Measurements from ENCODE around the gene MTARC1. TPM values are rescaled to one million over a fixed set of nuclear protein-coding genes. Genes with fewer than 3 reads are reported as not detected.
A peak's percentile ranks its signal among the peaks of the same experiment; 100 is the strongest.

Gene MTARC1
- total RNA-seq, 4 donors from 2014 or later: 0.29 to 6.8 (median 5.1) TPM

- no peaks in the 10 kb centered on the region for H3K36me3 ChIP-seq
- no peak overlapping the region for H3K4me3 ChIP-seq
- no peak overlapping the region for H3K27ac ChIP-seq
- intact Hi-C loops (cut with DNase I; ENCODE audit: low total_unique reads): no loop called here
- no peaks in the 10 kb centered on the region for H3K4me1 ChIP-seq
- TF ChIP-seq POLR2A (IDR thresholded peaks at IDR 0.05): no peak
- TF ChIP-seq, protein P1, sequence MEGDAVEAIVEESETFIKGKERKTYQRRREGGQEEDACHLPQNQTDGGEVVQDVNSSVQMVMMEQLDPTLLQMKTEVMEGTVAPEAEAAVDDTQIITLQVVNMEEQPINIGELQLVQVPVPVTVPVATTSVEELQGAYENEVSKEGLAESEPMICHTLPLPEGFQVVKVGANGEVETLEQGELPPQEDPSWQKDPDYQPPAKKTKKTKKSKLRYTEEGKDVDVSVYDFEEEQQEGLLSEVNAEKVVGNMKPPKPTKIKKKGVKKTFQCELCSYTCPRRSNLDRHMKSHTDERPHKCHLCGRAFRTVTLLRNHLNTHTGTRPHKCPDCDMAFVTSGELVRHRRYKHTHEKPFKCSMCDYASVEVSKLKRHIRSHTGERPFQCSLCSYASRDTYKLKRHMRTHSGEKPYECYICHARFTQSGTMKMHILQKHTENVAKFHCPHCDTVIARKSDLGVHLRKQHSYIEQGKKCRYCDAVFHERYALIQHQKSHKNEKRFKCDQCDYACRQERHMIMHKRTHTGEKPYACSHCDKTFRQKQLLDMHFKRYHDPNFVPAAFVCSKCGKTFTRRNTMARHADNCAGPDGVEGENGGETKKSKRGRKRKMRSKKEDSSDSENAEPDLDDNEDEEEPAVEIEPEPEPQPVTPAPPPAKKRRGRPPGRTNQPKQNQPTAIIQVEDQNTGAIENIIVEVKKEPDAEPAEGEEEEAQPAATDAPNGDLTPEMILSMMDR (IDR thresholded peaks at IDR 0.05): no peak
- no peaks in the 10 kb centered on the region for H3K9me3 ChIP-seq
- no peak for DNase-seq
- H3K27me3 ChIP-seq: no peaks in the 10 kb centered on the region
Observed at GRCh38 chr1:220769205-220769604, 17.5 kb upstream of the MTARC1 start.

DNA sequence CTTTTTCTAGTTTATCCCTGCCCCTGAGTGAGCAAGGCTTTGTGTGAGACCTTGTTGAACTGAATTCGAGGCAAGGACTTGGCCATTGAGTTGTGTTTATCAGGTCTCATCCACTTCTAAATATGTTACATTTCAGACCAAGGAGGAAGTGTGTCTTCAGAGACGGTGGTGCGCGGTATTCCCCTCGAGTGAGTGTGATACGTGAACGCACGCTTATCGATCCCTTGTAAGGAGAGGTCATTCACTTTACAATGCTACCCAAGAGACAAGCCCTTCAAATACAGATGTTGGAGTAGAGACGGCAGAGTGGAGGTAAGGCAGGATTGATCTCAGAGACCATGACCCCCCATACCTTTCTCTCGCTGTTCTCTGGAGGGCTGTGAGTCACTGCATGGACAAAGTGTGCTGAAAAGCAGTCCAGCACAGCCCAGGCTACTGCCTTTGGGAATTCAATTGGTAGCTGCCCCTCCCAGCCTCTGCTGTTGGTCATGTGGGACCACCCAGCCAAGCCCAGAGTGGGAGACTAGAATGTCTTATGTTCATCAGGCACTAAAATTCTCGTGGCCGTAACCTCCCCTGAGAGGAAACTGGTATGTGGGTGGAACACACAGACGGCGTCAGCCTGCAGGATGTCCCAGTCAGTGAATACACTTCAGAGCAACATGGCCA lies 16.3 kb upstream of the MTARC1 start:
- no peaks in the 10 kb centered on the region for H3K9me3 ChIP-seq
- no peak overlapping the region for H3K4me3 ChIP-seq
- H3K27ac ChIP-seq: no peak overlapping the region
- H3K36me3 ChIP-seq: no peaks in the 10 kb centered on the region
- H3K27me3 ChIP-seq: no peaks in the 10 kb centered on the region
- TF ChIP-seq, protein P1 (IDR thresholded peaks at IDR 0.05): no peak
- no peak for TF ChIP-seq POLR2A (IDR thresholded peaks at IDR 0.05)
- intact Hi-C loops (cut with DNase I; ENCODE audit: low total_unique reads): no loop called here
- no peak for DNase-seq
- no peaks in the 10 kb centered on the region for H3K4me1 ChIP-seq

- H3K4me1 ChIP-seq: no peaks in the 10 kb centered on the region
- TF ChIP-seq POLR2A (IDR thresholded peaks at IDR 0.05): no peak
- TF ChIP-seq, protein P1 (IDR thresholded peaks at IDR 0.05): no peak
Observed at GRCh38 chr1:220772846-220773245, 13.9 kb upstream of the MTARC1 start.

GRCh38 chr1:220775240-220775853 lies 11.4 kb upstream of the MTARC1 start:
- TF ChIP-seq, protein P1 (IDR thresholded peaks at IDR 0.05): peak in 3 of 4 experiments; percentile 32 to 48 (median 42)
- no peak for TF ChIP-seq POLR2A (IDR thresholded peaks at IDR 0.05)
- Histone ChIP-seq H3K4me1 (no peaks in the 10 kb centered on the region), H3K4me3 (no peak overlapping the region), H3K27me3 (no peaks in the 10 kb centered on the region), H3K27ac (no peak overlapping the region), H3K9me3 (no peaks in the 10 kb centered on the region), H3K36me3 (no peaks in the 10 kb centered on the region)
- intact Hi-C loops (cut with DNase I; ENCODE audit: low total_unique reads): no loop called here
- no peak for DNase-seq

More at GRCh38 chr1:220772846-220773245, 13.9 kb upstream of the MTARC1 start:
- Histone ChIP-seq H3K27me3 (no peaks in the 10 kb centered on the region), H3K27ac (no peak overlapping the region), H3K4me3 (no peak overlapping the region), H3K36me3 (no peaks in the 10 kb centered on the region), H3K9me3 (no peaks in the 10 kb centered on the region)
- DNase-seq: no peak
- intact Hi-C loops (cut with DNase I; ENCODE audit: low total_unique reads): no loop called here

DNA sequence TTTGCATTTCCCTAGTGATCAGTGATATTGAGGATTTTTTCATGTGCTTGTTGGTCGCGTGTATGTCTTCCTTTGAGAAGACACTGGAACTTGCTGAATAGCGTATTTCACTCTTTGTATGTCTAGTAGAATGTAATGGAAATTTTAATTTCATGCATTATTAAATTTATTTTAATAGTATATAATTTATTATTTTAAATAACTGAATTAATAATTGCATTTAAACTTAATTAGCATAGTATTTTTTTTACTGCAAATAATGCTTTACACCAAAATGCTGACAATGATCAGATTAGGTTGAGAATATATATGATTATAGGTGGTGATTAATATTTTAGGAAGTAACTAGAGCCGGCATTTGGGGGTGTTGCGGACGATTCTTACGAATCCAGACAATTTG lies 10.5 kb upstream of the MTARC1 start:
- TF ChIP-seq POLR2A (IDR thresholded peaks at IDR 0.05): no peak
- no peak overlapping the region for H3K27ac ChIP-seq
- H3K36me3 ChIP-seq: no peaks in the 10 kb centered on the region

More for the DNA sequence above, 10.5 kb upstream of the MTARC1 start:
- DNase-seq: no peak
- intact Hi-C loops (cut with DNase I; ENCODE audit: low total_unique reads): no loop called here
- Histone ChIP-seq H3K9me3 (no peaks in the 10 kb centered on the region), H3K4me3 (no peak overlapping the region), H3K27me3 (no peaks in the 10 kb centered on the region), H3K4me1 (no peaks in the 10 kb centered on the region)
